NCI-H2196 (cell line): ENCODE measurements around the gene STIP1.

ENCODE experiments used
- DNase-seq: peaks from one replicate; lab custom pipeline; 2025; ENCODE audit not compliant: unreplicated experiment; lab: John Stamatoyannopoulos, UW

The STIP1 gene

GRCh38 chr11:64220271-64220670, 34.3 kb downstream of the STIP1 start:
- no peak for DNase-seq

GRCh38 chr11:64220798-64221197, 34.8 kb downstream of the STIP1 start:
- DNase-seq = no peak

DNA sequence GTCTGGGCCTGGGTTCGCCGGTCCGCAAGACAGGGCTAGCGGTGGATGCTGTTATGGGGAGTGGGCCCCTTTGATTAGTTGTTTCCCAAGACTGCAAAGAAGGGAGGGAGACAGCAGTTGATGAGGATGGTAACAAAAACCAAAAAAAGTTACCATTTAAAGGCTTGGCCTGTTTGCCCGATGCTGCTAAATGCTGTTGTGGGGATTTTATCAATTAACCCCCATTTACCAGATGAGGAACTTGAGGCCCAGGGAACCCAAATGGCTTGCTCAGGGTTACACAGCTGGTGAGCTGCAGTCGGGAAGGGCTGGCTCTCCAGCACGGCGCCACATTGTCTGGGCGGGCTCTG, 36.7 kb downstream of the STIP1 start:
- DNase-seq = no peak

DNA sequence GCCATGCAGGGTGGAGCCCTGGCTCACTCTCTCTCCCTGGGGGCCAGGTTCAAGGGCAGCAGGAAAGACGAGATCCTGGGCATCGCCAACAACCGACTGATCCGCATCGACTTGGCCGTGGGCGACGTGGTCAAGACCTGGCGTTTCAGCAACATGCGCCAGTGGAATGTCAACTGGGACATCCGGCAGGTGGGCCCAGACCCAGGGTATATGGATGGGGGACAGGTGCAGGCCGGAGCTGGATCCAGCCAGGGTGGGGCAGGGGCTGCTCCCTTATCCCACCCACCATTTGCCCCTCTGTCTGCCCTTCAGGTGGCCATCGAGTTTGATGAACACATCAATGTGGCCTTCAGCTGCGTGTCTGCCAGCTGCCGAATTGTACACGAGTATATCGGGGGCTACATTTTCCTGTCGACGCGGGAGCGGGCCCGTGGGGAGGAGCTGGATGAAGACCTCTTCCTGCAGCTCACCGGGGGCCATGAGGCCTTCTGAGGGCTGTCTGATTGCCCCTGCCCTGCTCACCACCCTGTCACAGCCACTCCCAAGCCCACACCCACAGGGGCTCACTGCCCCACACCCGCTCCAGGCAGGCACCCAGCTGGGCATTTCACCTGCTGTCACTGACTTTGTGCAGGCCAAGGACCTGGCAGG, 37.2 kb downstream of the STIP1 start:
- DNase-seq = no peak

DNA sequence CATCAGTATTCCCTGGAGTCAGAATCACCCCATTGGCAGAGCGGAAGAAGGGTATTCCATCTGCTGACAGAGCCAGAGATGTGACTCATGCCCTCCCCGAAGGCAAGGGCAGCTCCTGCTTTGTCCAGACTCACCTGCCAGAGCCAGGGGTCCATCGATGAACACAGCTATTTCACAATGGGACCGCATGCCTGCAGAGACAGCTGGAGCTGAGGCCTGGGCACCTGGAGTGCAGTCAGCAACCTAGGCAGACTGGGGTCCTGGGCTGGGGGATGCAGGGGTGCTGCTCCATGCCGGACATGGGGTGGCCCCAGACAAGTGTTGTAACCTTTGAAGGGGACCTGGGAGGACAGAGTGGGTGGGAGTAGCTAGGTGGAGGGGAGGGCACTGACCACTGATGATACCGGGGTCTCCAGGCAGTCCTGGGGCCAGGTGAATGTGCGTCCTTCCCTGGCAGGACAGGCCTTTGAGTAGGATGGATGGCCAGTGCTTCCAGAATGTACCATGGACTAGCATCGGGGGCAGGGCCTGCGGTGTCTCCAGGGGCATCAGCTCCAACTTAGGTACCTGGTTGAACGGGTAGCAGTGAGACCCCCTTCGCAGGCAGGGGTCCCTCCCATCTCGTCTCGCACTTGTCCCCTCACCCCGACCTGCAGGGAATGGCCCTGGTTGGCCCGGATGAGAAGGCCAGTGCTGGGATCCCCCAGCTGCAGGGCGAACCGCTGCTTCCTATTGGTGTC, 38.4 kb downstream of the STIP1 start:
- no peak for DNase-seq

GRCh38 chr11:64224891-64225607, 39.1 kb downstream of the STIP1 start:
- DNase-seq = no peak

GRCh38 chr11:64225608-64226506, 39.9 kb downstream of the STIP1 start, which contains the start of the genes NUDT22 and TRPT1:
TSS of gene NUDT22 (plus strand) at chr11:64226274. CDS start at chr11:64226653, 379 bp downstream.
TSS of gene TRPT1 (minus strand) at chr11:64226186. CDS start at chr11:64225860, 326 bp downstream.
- peak; percentile 90 for DNase-seq

DNA sequence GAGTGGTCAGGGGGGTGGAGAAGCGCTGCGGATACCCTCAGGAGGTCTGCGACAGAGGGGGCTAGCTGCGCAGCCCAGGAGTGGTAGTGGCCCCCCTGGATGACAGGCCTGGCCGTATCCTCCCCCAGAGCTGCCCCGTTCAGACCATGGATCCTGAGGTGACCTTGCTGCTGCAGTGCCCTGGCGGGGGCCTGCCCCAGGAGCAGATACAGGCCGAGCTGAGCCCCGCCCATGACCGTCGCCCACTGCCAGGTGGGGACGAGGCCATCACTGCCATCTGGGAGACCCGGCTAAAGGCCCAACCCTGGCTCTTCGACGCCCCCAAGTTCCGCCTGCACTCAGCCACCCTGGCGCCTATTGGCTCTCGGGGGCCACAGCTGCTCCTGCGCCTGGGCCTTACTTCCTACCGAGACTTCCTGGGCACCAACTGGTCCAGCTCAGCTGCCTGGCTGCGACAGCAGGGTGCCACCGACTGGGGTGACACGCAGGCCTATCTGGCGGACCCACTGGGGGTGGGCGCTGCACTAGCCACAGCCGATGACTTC, 40.6 kb downstream of the STIP1 start:
- peak; percentile 40 for DNase-seq

- no peak for DNase-seq
Measured at GRCh38 chr11:64227405-64227956, 41.5 kb downstream of the STIP1 start.

- no peak for DNase-seq
Measured at GRCh38 chr11:64229090-64229743, 43.2 kb downstream of the STIP1 start.

GRCh38 chr11:64229744-64230170, 43.8 kb downstream of the STIP1 start:
- no peak for DNase-seq

DNA sequence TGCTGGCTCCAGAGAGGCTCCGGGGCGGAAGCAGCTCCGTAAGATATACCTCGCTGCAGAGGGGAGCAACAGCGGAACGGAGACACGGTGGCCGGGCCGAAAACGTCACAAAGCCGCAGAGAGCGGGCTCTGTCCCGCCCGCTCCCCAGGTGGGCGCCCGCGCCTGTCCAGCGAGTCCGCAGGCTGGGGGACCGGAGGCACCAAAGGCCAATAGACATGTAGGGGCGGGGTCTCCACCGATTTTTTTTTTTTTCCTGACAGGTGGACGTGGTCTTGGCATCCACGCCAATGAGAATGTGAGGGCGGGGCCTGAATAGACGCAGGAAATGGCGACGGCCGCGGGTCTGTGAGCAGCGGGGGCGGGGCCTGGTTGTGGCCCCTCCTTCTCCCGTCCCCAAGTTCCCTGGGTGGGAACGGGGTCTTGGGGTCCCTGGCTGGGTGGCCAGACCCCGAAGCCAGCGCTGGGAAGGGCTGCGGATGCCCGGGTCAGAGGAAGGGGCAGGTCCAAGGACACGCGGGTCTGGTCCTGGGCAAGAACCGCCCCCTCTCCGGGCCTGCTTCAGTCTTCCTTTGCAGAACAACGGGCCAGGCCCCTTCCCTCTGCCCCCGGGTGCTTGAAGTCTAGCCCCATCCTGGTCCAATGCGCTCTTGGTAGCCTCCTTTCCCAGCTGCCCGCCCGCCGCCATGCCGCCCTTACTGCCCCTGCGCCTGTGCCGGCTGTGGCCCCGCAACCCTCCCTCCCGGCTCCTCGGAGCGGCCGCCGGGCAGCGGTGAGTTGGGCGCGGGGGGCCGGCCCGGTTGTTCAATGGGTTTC, 44.4 kb downstream of the STIP1 start, which contains the start of gene DNAJC4:
Gene DNAJC4 (plus strand): TSS at position 378 of the 814 bp plus-strand sequence. CDS start 307 bp downstream, at position 685.
- peak; percentile 94 for DNase-seq

DNA sequence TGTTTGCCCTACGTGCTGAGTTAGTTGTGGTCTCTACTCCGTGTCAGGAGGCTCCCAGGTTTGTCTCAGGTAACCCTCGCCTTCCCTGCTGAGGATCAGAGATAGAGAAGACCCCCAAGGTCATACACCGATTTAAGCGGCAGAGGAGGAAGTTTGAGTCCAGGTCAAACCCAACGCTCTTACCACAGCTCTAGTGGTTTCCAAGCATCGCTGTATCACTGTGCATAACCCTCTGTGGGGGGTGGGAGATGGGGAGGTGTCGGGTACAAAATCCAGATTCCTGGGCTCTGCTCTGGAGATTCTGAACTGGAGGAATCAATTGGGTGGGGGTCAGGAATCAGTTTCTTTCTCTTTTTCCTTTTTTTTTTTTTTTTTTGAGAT, 45.0 kb downstream of the STIP1 start:
- no peak for DNase-seq

DNA sequence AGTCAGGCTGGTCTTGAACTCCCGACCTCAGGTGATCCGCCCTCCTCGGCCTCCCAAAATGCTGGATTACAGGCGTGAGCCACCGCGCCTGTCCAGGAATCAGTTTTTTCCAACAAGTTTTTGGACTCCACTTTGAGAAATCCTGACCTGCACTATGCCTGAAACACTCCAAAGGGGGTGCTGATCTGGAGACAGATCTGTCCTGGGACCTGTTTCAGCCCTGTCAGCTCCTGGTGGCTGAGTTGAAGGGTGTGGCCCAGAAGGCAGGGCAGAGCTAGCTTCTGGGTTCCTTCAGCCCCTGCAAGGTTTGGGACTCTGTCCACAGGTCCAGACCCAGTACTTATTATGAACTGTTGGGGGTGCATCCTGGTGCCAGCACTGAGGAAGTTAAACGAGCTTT, 45.6 kb downstream of the STIP1 start:
- no peak for DNase-seq

- DNase-seq = no peak
Measured at GRCh38 chr11:64232182-64232966, 46.4 kb downstream of the STIP1 start.

- no peak for DNase-seq
Measured at GRCh38 chr11:64232967-64233315, 47.0 kb downstream of the STIP1 start.

- peak; percentile 73 for DNase-seq
Measured at GRCh38 chr11:64233913-64234586, 48.1 kb downstream of the STIP1 start, which contains the start of gene VEGFB. TSS of gene VEGFB (plus strand) at chr11:64234584. CDS start at chr11:64234834, 250 bp downstream.
